Vagina (tissue), 2 donors: Measurements from ENCODE around the gene DDIAS.

Experiments
- CTCF ChIP-seq, 3 experiments: fragments of 450-650 bp in 2 of 3; fragments of 200-600 bp in 1 of 3; sonication (generic) in 1 of 3; IDR thresholded peaks; one replicate each; pipeline ENCODE4 v1.5.1; 2017 to 2019; ENCODE audit warnings: antibody characterized with exemption in 3 of 3, mild to moderate bottlenecking in 2 of 3, moderate library complexity in 2 of 3
- POLR2A ChIP-seq, 2 donors: fragments of 450-650 bp; IDR thresholded peaks; one replicate each; pipeline ENCODE4 v1.6.1; 2017; ENCODE audit warnings: antibody characterized with exemption in 2 of 2, mild to moderate bottlenecking in 2 of 2, moderate library complexity in 2 of 2
- POLR2AphosphoS5 ChIP-seq, 2 donors: sonication (generic); formaldehyde crosslinking; IDR thresholded peaks; one replicate each; pipeline ENCODE4 v1.9.0; 2017; ENCODE audit warnings: antibody characterized with exemption in 2 of 2, mild to moderate bottlenecking in 2 of 2, low read depth in 1 of 2; ENCODE audit not compliant: insufficient read depth in 1 of 2

- TF ChIP-seq CTCF (IDR thresholded peaks at IDR 0.05), result no peak
- TF ChIP-seq POLR2AphosphoS5 (IDR thresholded peaks at IDR 0.05; ENCODE audit: insufficient read depth in 1 of 2, low read depth in 1 of 2), result no peak
- no peak for TF ChIP-seq POLR2A (IDR thresholded peaks at IDR 0.05)
These were observed 38.3 kb upstream of the DDIAS start for GRCh38 chr11:82863209-82863608.
